ENCODE data around the gene GNPNAT1.
A peak's percentile ranks its signal among the peaks of the same experiment; 100 is the strongest.
"Not testable (repeated sequence)": the region's sequence is repeated elsewhere in the genome, so short reads cannot be mapped to it uniquely, and the experiment has no call there.

The GNPNAT1 gene

DNA sequence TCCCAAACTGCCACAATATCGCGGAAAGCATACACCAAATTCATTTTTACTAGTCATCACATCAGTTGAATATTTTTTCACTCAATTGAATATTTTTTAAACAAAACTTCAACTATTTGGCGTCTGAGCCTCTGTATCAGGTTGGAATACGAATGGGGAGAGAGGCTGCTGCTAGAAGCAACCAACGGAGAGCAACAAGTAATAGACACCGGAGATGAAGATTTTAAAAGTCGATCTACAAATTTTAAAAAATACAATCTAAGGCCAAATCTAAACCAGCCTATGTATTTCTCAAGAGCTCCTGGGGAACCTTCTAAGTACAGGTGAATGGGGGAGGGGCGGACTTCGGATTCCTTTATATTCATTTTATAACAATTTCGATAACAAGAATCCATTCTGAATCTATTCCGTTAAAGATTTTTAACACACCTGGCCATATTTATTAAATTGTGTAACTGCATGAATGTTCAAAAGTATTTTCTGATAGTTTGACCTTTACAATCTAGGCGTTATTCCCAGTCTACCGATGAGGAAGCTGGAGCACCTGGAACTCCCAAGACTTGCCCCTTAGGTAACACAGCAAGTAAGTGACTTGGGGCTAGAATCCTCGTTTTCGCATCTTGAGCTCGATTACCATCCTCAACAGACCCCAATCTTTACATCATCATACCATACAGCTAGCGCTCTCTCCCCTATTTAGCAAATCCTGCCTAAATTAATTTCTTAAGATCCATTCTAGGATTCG is 1.2 kb downstream of the GNPNAT1 start:
- DNase-seq (ENCODE audit: low read depth), result no peak

DNA sequence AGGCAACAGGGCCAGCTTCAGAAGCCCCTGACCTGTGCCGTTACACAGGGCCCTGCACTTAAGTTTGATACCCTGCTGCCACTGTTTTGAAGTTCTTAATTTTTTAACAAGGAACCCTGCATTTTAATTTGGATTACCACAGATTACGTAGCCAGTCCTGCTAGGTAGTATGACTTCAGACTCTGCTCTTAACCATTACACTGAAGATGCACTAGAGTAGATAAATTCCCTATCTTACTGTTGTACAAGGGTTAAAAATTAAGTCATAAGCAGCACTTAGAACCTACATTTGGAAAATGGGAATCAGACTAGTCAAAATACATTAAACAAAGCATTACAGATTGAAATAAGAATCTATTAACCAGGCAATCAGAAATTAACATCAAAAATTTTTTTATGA is 2.3 kb downstream of the GNPNAT1 start:
- no peak for DNase-seq (ENCODE audit: low read depth)

DNA sequence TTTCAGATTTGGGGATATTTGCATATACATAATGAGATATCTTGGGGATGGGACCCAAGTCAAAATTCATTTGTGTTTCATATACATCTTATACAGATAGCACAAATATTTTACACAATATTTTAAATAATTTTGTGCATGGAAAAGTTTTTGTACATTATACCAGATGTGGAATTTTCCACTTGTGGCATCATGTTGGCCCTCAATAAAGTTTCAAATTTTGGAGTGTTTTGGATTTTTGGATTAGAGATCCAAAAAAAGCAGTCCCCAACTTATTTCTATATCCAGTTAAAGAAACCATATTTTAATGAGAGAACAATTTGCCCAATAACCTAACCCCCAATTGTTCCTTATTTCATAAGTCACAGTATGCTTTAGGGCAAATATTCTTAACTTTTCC is 4.5 kb downstream of the GNPNAT1 start:
- DNase-seq (ENCODE audit: low read depth), result no peak

DNA sequence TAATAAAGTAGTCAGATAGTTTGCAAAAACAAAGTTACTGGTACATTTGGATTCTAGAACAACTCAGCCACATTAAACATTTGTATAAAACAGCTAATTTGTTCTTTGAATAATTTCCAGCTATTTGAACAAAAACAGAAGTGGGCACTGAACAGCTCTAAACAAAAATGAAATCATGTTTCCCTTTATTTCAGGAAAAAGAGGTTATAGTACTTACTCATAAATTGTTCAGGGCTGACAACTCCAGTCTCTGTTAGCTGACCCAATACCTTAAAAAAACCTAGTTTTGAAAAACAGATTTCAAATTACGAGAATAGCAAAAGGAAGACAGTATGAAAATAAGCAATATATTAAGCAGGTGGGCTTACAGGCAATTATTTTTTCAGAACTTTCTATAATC is 8.2 kb downstream of the GNPNAT1 start:
- DNase-seq (ENCODE audit: low read depth), result no peak

DNA sequence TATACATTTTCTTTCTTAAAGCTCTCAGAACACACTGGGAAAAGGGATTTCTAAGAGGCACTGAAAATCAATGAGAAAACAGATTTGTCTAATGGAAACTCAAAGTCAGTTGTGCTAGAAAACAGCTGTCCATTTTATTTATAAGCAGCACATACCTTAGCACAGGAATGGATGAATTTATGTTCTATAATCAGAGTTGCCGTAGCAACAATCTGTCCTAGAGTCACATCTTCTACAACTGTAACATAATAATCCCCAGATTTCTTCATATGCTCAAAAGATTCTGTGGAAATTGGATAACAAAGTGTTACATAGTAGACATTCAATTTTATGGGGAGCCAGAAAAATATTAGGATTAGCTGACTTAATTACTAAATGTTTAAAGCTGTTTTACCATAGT is 9.8 kb downstream of the GNPNAT1 start:
- no peak for DNase-seq (ENCODE audit: low read depth)

DNA sequence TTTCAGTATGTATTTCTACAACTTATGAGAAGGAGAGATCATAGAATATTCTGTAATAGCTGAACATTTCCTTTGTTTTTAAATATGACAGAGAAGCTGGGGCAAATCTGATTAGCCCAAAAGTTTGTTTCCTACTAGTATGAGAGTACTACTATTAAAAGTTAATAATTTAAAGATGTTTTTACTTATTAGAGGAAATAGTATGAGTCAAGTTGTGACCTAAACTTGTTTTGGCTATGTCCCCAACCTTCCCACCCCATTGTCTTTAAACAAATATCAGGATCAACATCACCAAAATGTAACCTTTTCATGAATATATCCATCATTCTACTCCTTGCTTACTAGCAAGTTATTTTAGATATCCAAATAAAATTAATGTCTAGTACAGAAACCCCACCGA is 10.5 kb downstream of the GNPNAT1 start:
- DNase-seq (ENCODE audit: low read depth), result no peak

DNA sequence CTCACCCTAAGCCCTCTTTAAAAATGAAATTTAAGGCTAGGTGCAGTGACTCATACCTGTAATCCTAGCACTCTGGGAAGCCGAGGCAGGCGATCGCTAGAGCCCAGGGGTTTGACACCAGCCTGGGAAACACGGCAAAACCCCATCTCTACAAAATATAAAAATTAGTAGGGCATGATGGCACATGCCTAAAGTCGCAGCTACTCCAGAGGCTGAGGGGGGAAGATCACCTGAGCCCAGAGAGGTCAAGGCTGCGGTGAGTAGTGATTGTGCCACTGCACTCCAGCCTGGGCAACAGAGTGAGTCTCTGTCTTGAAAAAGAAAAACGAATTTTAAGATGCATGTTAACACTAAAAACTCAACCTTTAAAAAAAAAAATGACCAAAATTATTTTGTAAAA is 12.7 kb downstream of the GNPNAT1 start:
- no peak for DNase-seq (ENCODE audit: low read depth)

DNA sequence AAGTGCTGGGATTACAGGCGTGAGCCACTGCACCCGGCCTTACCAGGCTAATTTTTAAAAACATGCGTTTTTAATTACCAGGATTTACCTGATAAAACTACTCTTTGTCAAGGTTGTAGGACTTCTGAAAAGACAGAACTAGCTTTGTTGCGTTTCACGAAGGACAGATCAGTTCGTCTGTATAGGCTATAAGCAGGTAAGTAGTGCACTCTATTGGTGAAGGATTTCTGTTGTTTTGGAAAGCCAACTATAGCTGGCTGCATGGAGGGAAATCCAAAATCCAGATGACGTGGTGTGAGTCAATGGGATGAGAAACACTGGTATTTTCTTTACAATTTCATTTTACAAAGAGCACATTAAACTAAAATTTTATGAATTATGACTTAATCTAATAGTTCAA is 14.6 kb downstream of the GNPNAT1 start:
- DNase-seq (ENCODE audit: low read depth), result no peak

DNA sequence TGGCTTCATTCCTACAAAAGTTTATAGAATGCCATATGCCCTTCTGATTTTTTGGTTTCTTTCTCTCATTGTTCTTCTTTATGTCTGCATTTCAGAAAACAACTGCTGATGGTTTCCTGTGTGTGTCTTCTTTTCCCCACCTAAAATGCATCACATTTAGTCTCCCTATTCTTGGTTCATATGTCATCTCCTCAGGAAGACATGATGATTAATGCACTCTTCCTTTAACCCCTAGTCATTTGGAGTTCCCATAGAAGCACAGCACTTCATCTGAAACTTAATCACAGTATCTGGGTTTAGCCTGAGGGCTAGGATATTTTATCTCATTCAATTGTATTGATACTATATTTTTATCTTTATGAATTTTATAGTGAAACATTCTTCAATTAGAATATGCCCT is 21.5 kb downstream of the GNPNAT1 start:
- no peak for DNase-seq (ENCODE audit: low read depth)

DNA sequence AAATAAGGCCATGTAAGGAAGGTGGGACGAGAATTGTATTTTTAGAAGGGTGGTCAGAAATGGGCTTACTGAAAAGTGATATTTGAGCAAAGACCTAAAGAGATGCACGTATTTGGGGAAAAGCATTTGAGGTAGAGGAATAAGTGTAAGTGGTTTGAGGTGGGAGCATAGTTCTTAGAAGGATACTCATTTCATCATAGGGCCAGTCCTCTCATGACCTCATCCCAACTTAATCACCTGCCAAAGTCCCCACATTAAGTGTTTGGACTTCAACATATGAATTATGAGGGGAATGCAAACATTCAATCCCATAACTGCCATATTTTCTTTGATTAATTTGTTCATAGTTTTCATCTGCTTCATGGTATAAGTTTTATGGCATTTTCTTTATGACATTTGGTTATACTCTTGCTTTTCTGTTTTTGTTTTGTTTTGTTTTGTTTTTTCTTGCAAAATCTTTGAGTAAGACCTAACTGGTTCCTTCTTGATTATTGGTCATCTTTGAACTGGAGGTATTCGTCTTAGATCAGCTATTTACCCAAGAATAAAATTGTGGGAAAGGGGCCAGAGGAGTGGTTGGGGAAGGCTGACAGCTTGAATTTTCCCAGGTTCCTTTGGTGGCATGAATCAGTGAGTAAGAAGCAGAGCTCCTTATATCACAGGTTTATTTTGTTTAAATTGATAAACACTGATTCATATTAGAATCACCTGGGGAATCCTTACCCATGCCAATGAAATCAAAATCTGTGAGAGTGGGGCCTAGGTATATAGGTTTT is 24.2 kb downstream of the GNPNAT1 start:
- DNase-seq (ENCODE audit: low read depth), result no peak

DNA sequence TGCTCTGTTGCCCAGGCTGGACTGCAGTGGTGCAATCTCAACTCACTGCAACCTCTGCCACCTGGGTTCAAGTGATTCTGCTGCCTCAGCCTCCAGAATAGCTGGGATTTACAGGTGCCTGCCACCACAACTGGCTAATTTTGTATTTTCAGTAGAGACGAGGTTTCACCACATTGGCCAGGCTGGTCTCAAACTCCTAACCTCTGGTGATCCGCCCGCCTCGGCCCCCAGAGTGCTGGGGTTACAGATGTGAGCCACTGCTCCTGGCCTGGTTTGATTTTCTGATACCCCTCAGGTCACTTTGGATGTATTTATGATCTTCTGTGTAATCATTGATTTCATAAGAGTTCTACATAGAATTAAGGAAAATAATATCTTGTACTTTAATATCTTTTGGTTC is 28.5 kb downstream of the GNPNAT1 start:
- not testable (repeated sequence) for DNase-seq (ENCODE audit: low read depth)

DNA sequence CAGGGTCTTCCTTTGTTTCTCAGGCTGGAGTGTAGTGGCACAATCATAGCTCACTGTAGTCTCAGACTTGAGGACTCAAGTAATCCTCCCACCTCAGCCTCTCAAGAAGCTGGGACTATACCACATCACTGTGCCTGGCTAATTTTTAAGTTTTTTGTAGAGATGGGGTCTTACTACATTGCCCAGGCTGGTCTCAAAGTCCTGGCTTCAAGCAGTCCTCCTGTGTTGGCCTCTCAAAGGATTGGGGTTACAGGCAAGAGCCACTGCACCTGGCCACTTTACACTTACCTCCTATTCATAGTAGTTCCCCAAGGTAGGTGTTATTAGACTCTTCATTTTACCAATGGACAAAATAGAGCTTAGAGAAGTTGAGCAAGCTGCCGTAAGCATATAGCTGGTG is 32.3 kb downstream of the GNPNAT1 start:
- no peak for DNase-seq (ENCODE audit: low read depth)

DNA sequence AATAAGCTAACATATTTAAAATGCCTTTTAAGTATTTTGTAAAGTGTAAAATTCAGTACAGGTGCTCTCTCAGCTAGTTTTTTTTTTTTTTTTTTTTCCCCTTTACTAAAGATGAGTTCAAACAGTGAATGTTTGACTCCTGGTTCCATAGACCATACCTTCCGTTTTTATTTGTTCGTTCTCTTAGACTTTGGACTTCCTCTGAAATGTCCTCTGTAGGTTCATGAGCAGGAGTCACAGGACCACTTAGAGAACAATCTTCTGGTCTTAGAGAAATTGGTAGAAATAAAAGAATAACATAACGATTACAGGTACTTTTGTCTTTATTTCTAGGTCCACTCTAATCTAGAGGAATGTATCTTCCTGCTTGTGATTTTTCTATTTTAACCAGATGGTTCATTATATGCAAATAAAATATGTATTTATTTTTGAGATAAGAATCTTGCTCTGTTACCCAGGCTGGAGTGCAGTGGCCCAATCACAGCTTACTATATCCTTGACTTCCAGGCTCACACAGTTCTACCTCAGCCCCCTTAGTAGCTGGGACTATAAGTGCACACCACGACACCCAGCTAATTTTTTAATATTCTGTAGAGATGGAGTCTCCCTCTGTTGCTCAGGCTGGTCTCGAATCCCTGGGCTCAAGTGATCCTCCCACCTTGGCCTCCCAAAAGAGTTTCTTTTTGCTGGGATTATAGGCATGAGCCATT is 35.6 kb downstream of the GNPNAT1 start:
- DNase-seq (ENCODE audit: low read depth), result no peak

DNA sequence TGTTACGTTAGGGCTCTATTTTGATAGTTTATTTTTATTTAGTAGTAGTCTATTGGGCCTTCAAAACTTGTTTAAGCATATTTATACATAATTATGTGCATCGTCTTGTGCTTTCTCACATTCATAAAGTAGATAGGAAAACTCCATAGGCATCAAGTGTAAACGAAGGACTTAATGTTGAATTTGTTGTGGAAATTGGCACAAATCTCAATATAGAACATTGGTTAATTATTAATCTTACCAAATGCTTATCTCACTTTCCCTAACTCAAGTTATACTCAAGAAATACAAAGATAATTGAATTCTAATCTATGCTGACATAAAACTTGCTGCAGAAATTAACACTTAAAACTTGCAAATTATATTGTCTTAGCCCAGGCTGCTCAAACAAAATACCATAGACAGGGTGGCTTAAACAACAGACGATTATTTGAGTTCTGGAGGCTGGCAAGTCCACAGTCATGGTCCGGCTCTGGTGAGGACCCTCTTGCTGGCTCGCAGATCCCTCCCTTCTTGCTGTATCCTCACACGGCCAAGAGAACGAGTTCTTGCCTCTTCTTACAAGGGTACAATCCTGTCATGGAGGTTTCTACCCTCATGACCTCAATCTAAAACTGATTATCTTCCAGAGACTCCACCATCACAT is 42.6 kb downstream of the GNPNAT1 start:
- no peak for DNase-seq (ENCODE audit: low read depth)

DNA sequence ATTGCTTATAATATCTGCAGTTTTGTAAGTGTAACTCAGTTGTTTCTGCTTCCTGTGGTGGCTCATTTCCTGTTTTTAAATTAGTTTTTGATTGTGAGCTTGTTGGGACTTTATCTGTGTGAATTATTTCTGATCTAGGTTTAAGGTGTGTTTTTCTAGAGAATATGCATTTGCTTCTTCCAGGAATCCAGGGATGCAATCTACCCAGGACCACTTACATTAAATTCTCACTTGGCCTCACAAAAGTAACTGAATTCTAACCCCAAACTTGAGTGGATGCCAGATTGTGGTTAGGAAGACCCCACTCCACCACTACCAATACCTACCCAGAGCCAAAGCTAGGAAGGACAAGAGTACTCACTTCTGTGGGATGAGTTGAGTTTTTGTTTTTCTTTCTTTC is 49.5 kb downstream of the GNPNAT1 start:
- no peak for DNase-seq (ENCODE audit: low read depth)

DNA sequence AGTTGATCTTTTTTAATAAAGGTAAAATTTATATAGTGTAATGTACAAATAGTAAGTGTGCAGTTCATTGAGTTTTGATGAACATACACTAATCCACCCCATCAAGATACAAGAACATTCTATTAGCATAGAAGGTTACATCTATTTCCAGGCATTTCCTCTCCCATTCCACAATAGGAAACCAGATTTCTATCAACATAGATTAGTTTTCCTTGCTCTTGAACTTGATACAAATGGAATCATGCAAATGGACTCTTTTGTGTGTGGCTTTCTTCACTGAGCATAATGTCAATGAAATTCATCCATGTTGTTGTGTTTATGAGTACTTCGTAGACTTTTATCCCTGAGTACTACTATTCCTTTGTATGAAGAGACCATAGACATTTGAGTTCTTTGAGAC is 50.7 kb downstream of the GNPNAT1 start:
- no peak for DNase-seq (ENCODE audit: low read depth)

DNA sequence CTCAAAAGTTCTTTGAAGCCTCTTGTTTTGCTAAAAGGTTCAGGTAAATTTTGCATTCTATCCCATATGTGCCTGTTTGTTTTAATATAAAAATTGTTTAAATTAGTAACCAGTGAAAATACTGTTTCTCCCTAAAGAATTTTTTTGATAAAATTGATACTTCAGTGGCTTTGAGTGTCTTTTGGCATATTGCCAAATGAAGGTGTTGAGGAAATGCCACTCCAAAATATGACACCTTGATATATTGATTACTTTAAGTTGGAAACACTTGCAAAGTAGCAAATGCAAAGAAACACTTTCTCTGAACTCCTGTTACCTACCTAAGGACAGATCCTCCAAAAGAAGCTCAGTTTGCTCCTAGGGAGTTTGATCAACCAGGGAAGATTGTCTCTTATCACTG is 53.0 kb downstream of the GNPNAT1 start:
- no peak for DNase-seq (ENCODE audit: low read depth)

DNA sequence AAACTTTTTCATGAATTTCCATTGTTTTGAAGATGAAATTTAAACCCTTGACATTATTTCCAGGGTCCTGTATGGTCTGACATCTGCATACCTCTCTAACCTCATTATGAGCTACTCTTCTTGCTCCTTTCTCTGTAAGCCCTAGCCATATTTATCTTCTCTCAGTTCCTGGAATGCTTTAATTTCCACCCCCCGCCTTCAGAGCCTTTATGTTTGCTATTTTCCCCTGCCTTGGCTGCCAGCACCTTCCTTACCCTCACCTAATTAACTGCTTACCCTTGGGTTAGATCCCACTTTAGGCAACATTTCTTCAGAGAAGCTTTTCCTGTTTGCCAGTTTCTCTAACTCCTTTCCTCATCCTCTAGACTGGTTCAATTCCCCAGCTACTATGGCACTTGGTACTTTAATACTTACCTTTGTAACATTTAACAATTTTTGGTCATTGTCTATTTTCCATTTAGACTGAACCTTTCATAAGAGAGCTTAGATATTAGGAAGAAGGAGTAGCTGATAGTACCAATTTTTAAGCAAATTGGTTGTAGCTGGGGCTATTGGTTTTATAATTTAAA is 55.4 kb downstream of the GNPNAT1 start:
- DNase-seq (ENCODE audit: low read depth), result no peak

DNA sequence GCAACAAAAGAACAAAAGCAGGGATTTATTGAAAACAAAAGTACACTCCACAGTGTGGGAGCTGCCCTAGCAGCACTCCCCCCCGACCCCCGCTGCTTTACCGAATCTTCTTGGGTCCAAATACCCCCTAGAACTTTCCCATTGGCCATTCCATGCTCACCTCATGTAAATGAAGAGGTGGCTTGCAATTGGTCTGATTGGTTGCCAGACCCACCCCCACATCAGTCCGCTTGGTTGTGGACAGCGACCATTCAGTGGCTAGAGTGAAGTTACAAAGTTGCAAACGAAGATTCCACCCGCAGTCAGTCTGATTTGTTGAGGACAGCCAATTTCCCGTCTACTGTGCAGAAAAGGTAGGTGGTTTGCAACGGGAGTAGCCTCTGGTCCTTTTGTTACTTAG is 57.6 kb downstream of the GNPNAT1 start:
- DNase-seq (ENCODE audit: low read depth), result no peak

DNA sequence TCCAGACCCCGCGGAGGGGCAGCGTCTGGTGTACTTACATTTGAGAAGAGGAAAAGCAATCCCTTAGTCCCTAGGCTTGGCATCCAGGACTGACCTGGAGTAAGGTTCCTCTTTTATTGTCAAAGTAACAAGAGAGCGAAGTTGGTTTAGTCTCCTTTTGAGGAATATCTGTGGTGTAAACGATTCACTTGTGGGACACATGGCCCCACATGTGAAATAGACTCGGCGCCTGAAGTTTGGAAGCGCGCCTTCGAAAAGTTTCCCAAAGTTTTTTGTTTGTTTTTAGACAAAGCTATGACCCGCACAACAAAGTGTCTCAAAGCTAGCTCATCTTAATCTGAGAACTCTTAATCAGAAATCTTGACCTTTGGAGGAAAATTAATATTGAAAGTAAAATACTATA is 60.7 kb downstream of the GNPNAT1 start:
- no peak for DNase-seq (ENCODE audit: low read depth)

DNA sequence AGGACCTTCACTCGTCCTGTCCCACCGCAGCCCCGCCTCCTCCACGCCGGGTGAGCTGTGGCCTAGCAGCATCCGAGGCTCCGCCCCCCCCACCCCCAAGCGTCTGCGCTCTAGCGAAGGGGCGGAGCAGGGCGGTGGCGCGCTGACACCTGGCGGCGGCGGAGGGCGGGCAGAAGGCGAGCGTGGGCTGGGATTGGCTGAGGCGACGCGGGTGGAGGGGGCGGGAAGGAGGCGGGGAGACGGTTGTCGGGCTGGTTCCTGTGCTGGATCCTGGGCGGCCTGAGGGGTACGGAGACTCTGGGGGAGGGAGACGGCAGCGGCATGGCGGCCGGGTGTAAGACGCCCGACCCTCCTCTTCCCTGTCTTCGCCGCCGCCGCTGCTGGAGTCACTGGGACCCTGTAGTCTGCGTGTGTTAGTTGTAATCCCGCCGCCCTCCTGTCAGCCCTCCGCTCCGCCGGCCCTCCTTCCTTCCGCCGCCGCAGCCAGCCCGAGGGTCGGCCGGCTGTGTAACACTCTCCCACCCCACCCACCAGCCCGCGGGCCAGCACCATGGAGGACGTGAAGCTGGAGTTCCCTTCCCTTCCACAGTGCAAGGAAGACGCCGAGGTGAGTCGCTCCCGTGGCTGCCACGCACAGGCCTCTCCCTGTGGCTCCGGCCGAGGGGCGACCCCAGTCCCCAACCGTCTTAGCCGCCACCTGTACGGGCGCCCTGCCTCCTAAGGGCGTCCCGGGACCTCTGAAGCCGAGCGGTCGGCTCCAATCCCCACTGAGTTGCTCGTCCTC is 61.3 kb downstream of the GNPNAT1 start, which contains the start of gene STYX:
Gene STYX (plus strand): TSS at position 242 of the 784 bp plus-strand sequence. CDS start 309 bp downstream, at position 551.
- peak; percentile 98 for DNase-seq (ENCODE audit: low read depth)
